NOMO-1 (cell line): Measurements from ENCODE around the gene ABLIM3.

Experiments
- DNase-seq, 2 experiments: peaks; one replicate each; lab custom pipeline; 2025; ENCODE audit not compliant: unreplicated experiment in 2 of 2; lab: John Stamatoyannopoulos, UW

The ABLIM3 gene

GRCh38 chr5:149274939-149275338 is 133.6 kb downstream of the ABLIM3 start:
- no peak for DNase-seq

DNA sequence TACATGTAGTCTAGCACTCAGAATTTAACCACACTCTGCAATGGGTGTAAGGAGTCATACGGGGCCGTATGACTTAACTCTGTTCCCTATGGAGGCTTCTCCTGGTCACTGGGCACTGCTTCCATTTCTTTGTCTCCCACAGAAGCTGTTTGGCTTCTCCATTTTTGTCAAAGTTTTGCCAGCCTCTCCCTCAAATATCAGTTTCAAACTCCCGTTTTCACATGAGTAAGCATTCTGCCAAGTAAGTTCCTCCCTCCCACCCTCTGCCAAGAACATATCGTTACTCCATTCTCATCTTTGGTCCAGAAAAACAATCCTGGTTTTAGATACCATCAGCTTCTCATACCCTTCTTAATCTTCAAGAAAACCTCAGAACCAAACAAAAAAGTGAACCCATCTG is 136.5 kb downstream of the ABLIM3 start:
- DNase-seq: no peak

DNA sequence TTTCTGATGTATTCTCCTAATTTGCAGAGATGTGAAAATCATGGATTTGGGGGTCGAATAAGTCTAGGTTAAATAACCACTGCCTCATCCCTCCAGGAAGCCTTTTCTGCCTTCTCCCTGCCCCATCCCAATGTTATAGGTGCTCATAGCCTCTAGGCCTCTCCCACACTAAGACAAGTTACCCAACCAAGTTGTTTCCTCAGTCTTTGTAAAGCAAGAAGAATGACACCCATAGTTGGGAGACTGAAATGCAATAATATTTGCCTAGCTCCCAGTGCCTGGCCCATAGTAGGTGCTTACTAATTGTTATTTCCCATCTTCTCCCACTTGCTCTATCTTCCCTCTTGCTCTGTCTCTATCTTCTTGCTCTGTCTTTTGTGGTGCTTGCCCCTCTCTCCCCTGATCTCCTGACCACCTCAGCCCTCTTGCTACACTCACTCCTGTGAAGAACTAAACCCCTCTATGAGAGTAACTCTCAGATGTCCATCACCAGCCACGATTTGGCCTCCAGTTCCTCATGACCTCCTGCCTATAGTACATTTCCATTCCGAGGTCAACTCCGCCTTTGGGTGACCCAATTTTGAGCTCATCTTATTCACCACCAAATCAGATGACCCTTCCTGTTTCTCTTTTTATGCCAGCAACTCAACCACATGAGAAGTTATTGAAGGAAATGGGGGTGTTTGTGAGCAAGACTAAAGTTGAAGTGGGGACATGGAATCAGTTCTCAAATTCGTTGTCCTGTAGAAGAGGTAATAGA is 137.3 kb downstream of the ABLIM3 start:
- DNase-seq: no peak

- no peak for DNase-seq
Measured at GRCh38 chr5:149279661-149280060, 138.4 kb downstream of the ABLIM3 start.

DNA sequence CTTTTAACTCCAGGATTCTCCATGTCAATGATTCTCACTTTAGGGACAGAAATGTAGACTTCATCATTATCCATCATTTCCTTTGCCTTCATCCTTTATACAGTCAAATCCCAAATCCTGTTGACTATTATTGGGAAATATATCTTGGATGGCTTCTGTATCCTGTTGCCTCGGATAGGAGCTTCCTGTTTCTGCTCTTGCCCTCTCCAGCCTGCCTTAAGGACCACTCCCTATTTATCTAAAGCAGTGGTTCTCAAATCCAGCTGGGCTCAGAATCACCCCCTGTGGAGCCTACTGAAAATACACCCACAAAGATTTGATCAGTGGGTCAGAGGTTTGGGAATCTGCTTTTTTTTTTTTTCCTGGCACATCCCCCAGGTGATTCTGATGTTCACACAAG is 138.8 kb downstream of the ABLIM3 start:
- no peak for DNase-seq

GRCh38 chr5:149280802-149281201 is 139.5 kb downstream of the ABLIM3 start:
- no peak for DNase-seq

GRCh38 chr5:149282027-149282965 is 141.0 kb downstream of the ABLIM3 start:
- no peak for DNase-seq

GRCh38 chr5:149282966-149283332 is 141.7 kb downstream of the ABLIM3 start:
- no peak for DNase-seq

DNA sequence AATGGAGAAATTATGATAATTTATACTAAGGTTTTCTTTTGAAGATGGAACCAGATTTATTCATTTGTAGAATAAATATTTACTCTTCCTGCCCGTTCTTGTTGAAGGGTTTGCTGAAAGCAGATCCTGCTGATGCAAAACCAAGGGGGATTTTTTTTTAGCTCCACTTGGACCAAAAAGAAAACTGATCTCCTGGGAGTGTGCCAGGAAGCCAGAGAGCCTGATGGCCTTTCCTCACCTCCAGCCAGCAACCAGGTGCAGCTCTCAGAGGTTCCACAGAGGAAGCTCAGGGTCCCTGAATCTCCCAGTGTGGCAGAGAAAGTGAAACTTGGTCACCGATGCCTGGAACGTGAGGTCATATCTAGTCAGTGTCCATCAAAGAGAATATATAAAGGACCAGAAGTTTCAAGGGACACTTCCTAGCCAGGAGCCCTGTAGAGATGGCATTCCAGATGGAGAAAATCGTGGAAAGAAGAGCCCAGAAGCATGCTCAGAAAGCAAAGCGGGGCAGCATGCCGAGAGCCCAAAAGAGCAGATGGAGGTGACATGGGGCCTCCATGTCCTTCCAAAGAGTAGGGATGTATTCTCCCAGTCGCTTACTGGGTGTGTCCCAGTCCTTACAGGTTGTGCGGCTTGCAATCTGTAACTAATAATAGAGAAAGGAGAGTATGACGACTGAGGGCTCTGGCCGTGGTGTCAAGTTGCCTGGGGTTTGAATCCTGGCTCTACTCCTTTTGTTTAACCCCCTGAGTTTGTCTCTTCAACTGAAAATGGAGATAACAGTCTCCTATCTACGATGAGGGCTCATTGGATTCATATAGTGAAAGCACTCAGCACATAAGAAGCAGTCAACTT is 142.6 kb downstream of the ABLIM3 start:
- DNase-seq: no peak

DNA sequence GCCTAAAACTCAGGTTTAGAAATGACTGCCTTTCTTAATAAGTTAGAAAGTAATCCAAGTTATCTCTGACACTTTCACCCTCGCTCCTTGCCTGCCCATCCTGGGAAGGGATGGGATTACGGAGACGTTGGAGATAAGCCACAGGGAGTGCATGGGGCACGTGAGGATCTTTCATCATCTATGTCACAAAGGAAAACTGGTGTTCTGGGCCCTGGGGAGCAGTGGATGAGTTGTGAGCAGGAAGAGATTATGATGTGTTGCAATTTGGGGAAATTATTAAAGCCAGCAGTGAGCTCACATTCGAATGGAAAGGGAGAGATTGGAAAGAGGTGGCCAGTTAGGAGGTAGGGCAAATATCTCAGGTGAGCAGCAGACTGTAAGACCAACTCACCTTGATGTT is 143.2 kb downstream of the ABLIM3 start:
- DNase-seq: no peak

GRCh38 chr5:149285153-149285552 is 143.9 kb downstream of the ABLIM3 start:
- DNase-seq: no peak

- DNase-seq: no peak
Measured at GRCh38 chr5:149288436-149288835, 147.1 kb downstream of the ABLIM3 start.

DNA sequence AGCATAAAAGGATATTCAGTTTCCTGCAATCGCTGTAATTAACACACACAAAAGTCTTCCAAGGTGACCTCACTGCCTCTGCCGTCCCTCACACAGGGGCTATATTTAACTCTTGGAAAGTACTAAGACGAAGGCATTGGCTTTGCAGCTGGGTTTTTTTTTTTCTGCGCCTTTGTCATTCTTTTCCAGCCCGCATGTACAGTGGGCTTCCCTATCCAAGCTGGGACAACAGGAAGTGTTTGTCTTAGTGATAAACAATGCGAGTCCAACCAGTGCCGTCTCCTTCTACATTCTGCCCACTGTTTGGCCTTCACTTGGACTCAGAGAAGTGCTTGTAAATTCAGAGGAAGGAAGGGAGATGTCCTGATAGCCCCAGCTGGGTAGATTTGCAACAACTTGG is 148.0 kb downstream of the ABLIM3 start:
- no peak for DNase-seq

DNA sequence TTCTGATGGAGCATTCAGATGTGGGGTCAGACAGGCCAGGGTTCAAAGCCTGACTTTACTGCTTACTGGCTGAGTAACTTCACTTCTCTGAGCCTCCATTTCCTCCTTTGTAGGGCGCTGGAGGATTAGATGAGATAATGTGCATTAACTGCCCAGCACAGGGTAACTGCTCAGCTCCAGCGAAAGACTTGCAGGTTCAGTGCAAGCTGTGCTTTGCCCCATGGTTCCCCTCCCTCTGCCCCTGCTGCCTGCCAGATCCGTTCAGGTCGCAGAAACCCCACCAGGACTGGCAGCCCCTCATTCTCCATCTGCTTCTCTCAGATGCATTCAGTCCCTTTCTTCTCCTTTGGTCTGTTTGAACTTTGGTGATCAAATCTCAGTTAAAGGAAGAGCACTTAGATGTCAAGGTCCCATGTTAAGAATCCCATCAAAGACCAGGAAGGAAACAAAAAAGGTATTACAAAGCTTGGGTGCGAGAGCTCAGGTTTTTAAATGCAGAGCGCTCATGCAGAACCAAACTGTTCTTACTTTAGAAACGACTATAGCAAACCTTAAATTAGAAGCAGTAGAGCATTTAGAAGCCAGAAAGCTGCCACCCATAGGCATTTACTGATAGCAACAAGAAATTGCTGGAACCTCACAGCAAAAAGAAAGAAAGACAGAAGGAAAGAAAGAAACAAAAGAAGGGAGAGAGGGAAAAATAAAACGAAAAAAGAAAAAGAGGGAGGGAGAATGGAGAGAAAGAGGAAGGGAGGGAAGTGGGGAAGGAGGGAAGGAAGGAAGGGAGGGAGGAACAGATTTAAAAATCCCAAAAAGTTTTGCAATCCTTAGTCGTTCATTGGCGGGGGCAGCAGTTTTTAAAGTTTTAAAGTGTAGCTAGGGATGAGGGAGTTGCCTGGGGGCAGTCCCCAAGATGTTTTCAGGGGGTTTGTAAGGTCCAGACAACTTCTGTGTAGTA is 153.9 kb downstream of the ABLIM3 start:
- no peak for DNase-seq

DNA sequence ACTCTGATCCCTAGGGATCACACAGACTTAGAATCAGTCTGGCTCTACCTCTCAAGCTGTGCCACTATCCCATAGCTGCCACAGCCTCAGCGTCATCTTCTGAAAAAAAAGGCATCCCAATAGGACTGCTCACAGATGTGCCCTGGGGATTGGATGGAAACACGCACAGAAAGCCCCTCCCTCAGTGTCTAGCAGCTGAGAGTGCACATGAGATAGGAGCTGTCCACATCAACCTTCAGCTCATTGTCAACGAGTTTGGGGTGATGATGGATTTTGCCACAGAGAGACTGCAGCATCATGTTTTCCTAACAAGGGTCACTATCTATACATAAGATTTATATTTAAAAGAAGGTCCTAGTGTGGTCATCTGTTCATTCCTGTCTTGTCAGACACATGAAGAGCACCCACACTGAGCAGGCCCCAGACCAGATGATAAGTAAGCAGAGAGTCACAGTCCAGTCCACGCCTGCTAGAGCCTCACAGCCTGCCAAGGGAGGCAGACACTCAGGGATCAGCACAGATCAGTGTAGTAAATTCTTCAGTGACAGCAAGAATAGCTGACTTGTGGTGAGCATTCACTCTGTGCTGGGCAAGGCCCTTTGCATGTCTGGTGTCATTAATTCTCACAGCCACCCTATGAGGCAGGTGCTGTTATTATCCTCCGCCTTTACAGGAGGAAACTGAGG is 156.2 kb downstream of the ABLIM3 start:
- DNase-seq: no peak

- DNase-seq: no peak
Measured at GRCh38 chr5:149298163-149298562, 156.9 kb downstream of the ABLIM3 start.

DNA sequence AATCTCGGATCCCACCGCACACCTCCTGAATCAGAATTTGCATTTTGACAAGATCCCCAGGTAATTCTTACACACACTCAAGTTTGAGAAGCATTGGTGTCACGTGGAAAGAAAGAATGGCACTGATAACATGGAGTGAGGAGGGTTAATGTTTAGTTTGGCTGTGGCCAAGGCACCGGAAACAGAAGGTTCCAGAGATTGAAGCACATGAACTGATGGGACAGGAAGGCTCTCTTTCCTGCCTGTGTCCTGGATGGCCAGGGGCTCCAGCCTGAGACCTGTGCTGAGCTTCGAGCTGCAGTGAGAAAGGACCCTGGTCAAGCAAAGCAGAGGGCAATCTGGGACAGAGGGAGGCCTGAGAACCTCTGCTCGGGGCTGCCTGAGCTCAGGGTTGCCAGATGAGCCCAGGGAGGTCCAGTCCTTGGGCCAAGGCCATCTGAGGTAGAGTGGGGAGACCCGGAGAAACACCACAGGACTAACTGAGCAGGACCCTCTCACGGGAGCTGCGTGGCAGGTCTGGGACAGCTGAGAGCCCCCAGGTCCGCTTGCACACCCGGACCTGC is 157.6 kb downstream of the ABLIM3 start:
- DNase-seq: no peak

DNA sequence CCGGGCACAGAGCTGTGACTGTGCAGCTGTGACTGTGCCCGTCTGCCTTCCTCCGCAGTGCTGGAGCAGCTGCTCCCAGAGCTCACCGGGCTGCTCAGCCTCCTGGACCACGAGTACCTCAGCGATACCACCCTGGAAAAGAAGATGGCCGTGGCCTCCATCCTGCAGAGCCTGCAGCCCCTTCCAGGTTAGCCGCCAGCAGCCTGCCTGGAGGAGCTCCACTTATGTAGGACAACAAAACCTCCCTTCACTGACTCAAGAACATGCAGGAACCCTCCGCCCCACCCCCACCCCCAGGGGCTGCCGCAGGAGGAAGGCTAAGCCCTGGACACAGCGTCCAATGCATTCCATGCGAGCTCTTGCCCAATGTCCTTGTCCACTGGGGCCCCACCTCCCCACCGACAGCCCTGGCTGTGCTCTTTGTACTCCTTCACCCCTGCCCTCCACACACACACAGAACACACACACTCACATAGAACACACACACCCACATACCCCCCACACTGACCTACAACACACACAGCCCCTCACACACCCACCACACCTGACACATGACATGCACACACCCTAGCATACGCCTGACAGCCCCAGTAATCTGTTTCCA is 158.3 kb downstream of the ABLIM3 start:
- no peak for DNase-seq

- no peak for DNase-seq
Measured at GRCh38 chr5:149300441-149300840, 159.1 kb downstream of the ABLIM3 start.
